SHP77 treated with DMSO at 0.1 percent for 48 hours (cell line): Measurements from ENCODE around the gene STK35.

Source experiments
- DNase-seq: peaks from one replicate; lab custom pipeline; 2025; lab: John Stamatoyannopoulos, UW

Gene STK35

GRCh38 chr20:2101057-2101864 is at the start of gene STK35:
STK35 (plus strand) TSS chr20:2101827; CDS start chr20:2101882, 55 bp downstream.
- peak; percentile 56 for DNase-seq

GRCh38 chr20:2051946-2052345 is 49.7 kb upstream of the STK35 start:
- DNase-seq: no peak

GRCh38 chr20:2052741-2053140 is 48.9 kb upstream of the STK35 start:
- DNase-seq: no peak

- no peak for DNase-seq
Observed at GRCh38 chr20:2053615-2054014, 48.0 kb upstream of the STK35 start.

- DNase-seq: no peak
Observed at GRCh38 chr20:2054911-2055310, 46.7 kb upstream of the STK35 start.

- no peak for DNase-seq
Observed at GRCh38 chr20:2059411-2059810, 42.2 kb upstream of the STK35 start.

GRCh38 chr20:2065099-2065498 is 36.5 kb upstream of the STK35 start:
- no peak for DNase-seq

- DNase-seq: no peak
Observed at GRCh38 chr20:2066461-2067122, 35.0 kb upstream of the STK35 start.

GRCh38 chr20:2080532-2081224 is 20.9 kb upstream of the STK35 start:
- no peak for DNase-seq

GRCh38 chr20:2084703-2085102 is 16.9 kb upstream of the STK35 start:
- DNase-seq: no peak

- DNase-seq: peak; percentile 6
Observed at GRCh38 chr20:2086177-2086979, 15.2 kb upstream of the STK35 start.

GRCh38 chr20:2086980-2087377 is 14.6 kb upstream of the STK35 start:
- no peak for DNase-seq

- no peak for DNase-seq
Observed at GRCh38 chr20:2088891-2089290, 12.7 kb upstream of the STK35 start.

GRCh38 chr20:2089447-2089846 is 12.2 kb upstream of the STK35 start:
- no peak for DNase-seq

GRCh38 chr20:2093159-2093781 is 8.4 kb upstream of the STK35 start:
- DNase-seq: no peak

GRCh38 chr20:2093883-2094282 is 7.7 kb upstream of the STK35 start:
- no peak for DNase-seq

GRCh38 chr20:2101865-2102584 is 398 bp downstream of the STK35 start:
- DNase-seq: peak; percentile 89

GRCh38 chr20:2102585-2103460 is 1.2 kb downstream of the STK35 start:
- DNase-seq: peak; percentile 89

GRCh38 chr20:2103461-2104153 is 2.0 kb downstream of the STK35 start:
- no peak for DNase-seq
